Natural killer cell treated with Interleukin-12 subunit alpha and Interleukin-12 subunit beta and Interleukin-15 and Interleukin-18, amount 100 ng/mL, for 72 hours (primary cell): ENCODE results near the gene FKRP. TPM values are rescaled to one million over a fixed set of nuclear protein-coding genes. Genes with fewer than 3 reads are reported as not detected.
"Not testable (repeated sequence)": the region's sequence is repeated elsewhere in the genome, so short reads cannot be mapped to it uniquely, and the experiment has no call there.

Source experiments
- ATAC-seq, 2 donors: fragments of 150-1000 bp; cut with Tn5 transposase in 1 of 2; sonication (Bioruptor Pico), chemical (Tn5 transposase) in 1 of 2; 2 replicates each; pipeline ENCODE4 v1.10.0; 2021
- DNase-seq: peaks from one replicate; pipeline ENCODE4 v3.0.0; 2022; ENCODE audit warnings: low spot score
- H3K27ac Mint-ChIP-seq, 2 donors: 1 replicate in 1 of 2; 2 replicates in 1 of 2; pipeline ENCODE4 v1.8.0; 2022; ENCODE audit warnings: mixed read lengths in 2 of 2, mild to moderate bottlenecking in 1 of 2, moderate library complexity in 1 of 2
- H3K27me3 Mint-ChIP-seq, 2 donors: 1 replicate in 1 of 2; 2 replicates in 1 of 2; pipeline ENCODE4 v1.8.0; 2022; ENCODE audit warnings: mixed read lengths in 2 of 2
- H3K36me3 Mint-ChIP-seq: one replicate; pipeline ENCODE4 v1.8.0; 2022; ENCODE audit warnings: mixed read lengths
- H3K4me1 Mint-ChIP-seq, 2 donors: 1 replicate in 1 of 2; 2 replicates in 1 of 2; pipeline ENCODE4 v1.8.0; 2022; ENCODE audit warnings: low read depth in 2 of 2, mixed read lengths in 2 of 2, mild to moderate bottlenecking in 1 of 2
- H3K4me3 Mint-ChIP-seq: one replicate; pipeline ENCODE4 v1.8.0; 2022; ENCODE audit warnings: mixed read lengths
- H3K9me3 Mint-ChIP-seq: 2 replicates; pipeline ENCODE4 v1.8.0; 2022; ENCODE audit warnings: mixed read lengths
- total RNA-seq, 2 donors: library from RNA; stranded (reverse); gene quantifications; one replicate each; pipeline ENCODE4 v1.2.3, GENCODE V29; 2022

The FKRP gene
- total RNA-seq, 2 donors from 2014 or later = 16.4 to 25.4 TPM

DNA sequence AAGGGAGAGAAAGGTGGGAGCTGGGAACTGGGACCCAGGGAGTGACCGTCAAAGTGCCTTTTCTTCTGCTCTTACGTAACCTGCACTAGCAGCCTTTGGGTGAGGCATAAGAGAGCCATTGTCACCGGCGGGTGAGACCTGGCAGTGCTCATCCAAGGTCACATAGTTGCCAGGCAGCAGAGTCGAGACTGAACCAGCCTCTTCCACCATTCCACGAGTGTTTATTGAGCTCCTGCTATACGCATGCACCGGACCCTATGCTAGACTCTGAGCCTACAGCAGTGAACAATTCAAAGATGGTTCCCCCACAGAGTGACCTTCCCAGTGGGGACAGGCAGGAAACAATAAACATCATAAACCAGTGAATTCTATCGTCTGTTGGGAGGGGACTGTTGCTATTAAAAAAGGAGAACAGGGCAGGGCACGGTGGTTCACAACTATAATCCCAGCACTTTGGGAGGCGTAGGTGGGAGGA lies 19.0 kb downstream of the FKRP start:
- Mint-ChIP-seq H3K27ac (no peak overlapping the region), H3K4me1 (peaks cover 4 to 6% of the 10 kb centered on the region in 2 donors), H3K9me3 (no peaks in the 10 kb centered on the region), H3K36me3 (no peaks in the 10 kb centered on the region), H3K27me3 (no peaks in the 10 kb centered on the region), H3K4me3 (no peak overlapping the region)
- DNase-seq (no peak), ATAC-seq (no peak)

DNA sequence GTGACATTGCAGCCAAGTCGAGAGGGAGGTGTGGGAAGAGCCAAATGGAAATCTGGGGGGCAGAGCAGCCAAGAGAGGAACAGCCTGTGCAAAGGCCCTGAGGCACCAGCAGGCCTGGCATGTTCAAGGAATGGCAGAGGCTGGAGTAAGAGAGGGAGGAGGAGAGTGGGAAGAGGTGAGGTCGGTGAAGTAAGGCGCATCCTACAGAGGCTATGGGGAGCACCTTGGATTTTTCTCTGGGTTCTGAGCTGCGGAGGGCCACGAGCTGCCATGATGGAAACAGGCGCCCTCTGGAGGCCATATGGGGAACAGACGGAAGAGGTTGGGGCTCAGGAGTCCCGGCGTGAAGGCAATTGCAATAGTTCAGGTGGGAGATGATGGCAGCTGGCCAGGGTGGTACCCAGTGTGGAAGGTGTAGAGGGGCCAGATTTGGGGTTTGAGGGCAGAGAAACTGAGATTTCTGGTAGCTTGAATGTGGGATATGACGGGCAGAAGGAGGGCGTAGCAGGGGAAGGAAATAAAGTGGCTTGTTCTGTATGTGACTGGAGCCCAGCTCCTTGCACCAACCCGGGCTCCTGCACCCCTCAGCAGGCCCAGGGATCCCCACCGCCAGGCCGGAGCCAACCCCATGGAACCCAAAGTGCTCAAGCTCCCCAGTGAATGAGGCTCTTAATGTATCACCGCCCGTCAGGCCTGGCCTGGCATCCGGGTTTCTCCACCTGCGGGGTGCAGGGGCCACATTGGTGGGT lies 20.9 kb downstream of the FKRP start:
- H3K4me1 Mint-ChIP-seq = peaks cover 4 to 6% of the 10 kb centered on the region in 2 donors
- no peak for DNase-seq
- H3K9me3 Mint-ChIP-seq = no peaks in the 10 kb centered on the region
- no peaks in the 10 kb centered on the region for H3K36me3 Mint-ChIP-seq
- H3K27ac Mint-ChIP-seq = no peak overlapping the region
- no peaks in the 10 kb centered on the region for H3K27me3 Mint-ChIP-seq
- no peak overlapping the region for H3K4me3 Mint-ChIP-seq
- peak; percentile 79 to 81 for ATAC-seq

DNA sequence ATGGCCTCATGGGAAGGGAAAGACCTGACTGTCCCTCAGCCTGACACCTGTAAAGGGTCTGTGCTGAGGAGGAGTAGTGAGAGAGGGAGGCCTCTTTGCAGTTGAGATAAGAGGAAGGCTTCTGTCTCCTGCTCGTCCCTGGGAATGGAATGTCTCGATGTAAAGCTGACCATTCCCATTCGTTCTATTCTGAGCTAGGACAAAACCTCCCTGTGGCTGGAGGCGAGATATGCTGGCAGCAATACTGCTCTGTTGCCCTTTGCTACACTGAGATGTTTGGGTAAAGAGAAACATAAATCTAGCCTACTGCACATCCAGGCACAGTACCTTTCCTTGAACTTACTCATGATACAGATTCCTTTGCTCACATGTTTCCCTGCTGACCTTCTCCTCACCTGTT lies 22.9 kb downstream of the FKRP start:
- not testable (repeated sequence) for H3K4me3 Mint-ChIP-seq, ATAC-seq, H3K9me3 Mint-ChIP-seq

DNA sequence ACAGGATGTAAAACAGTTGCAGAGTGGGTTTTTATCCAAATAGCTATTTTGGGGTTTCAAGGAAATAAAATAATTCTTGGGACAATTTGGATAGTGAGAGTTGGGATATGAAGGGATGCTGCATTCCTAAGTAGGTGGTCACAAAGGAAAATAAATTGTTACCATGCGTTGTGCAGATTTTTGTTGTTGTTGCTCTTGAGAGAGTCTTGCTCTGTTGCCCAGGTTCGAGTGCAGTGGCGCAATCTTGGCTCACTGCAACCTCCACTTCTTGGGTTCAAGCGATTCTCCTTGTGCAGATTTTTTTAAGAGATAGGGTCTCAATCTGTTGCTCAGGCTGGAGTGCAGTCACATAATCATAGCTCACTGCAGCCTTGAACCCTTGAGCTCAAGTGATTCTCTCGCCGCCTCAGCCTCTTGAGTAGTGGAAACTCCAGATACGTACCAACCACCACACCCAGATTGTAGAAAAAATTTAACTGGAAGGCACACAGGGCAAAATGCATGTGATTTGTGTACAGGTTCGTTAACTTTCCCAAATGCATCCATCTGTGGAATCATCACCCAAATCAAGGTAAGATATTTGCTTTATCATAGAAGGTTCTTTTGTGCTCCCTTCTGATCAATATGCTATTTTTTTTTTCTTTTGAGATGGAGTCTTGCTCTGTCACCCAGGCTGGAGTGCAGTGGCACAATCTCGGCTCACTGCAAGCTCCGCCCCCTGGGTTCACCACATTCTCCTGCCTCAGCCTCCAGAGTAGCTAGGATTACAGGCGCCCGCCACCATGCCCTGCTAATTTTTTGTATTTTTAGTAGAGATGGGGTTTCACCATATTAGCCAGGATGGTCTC lies 26.5 kb downstream of the FKRP start:
- Mint-ChIP-seq H3K4me3 (no peak overlapping the region), H3K9me3 (no peaks in the 10 kb centered on the region), H3K36me3 (peaks cover 8% of the 10 kb centered on the region), H3K4me1 (peaks cover 7 to 14% of the 10 kb centered on the region in 2 donors), H3K27ac (no peak overlapping the region), H3K27me3 (no peaks in the 10 kb centered on the region)
- no peak for DNase-seq
- no peak for ATAC-seq

More for the DNA sequence above, 22.9 kb downstream of the FKRP start:
- not testable (repeated sequence) for H3K27ac Mint-ChIP-seq, H3K4me1 Mint-ChIP-seq, DNase-seq, H3K36me3 Mint-ChIP-seq, H3K27me3 Mint-ChIP-seq

DNA sequence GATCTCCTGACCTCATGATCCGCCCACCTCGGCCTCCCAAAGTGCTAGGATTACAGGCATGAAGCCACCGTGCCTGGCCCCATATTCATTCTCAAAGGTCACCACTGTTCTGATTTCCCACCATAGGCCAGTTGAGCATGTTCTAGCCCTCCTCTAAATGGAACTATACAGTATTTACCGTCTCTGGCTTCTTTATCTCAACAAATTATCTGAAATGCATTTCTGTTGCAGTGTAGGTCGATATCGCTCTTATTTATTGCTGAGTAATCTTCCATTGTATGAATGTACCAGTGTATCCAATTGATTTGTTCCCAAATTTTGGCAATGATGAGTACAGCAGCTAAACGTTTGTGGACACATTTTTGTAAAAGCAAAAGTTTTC lies 27.2 kb downstream of the FKRP start:
- H3K27me3 Mint-ChIP-seq = no peaks in the 10 kb centered on the region
- H3K4me1 Mint-ChIP-seq = peaks cover 12 to 18% of the 10 kb centered on the region in 2 donors
- H3K36me3 Mint-ChIP-seq = peaks cover 12% of the 10 kb centered on the region
- ATAC-seq = no peak
- no peak overlapping the region for H3K4me3 Mint-ChIP-seq
- H3K9me3 Mint-ChIP-seq = no peaks in the 10 kb centered on the region
- no peak for DNase-seq
- H3K27ac Mint-ChIP-seq = no peak overlapping the region

DNA sequence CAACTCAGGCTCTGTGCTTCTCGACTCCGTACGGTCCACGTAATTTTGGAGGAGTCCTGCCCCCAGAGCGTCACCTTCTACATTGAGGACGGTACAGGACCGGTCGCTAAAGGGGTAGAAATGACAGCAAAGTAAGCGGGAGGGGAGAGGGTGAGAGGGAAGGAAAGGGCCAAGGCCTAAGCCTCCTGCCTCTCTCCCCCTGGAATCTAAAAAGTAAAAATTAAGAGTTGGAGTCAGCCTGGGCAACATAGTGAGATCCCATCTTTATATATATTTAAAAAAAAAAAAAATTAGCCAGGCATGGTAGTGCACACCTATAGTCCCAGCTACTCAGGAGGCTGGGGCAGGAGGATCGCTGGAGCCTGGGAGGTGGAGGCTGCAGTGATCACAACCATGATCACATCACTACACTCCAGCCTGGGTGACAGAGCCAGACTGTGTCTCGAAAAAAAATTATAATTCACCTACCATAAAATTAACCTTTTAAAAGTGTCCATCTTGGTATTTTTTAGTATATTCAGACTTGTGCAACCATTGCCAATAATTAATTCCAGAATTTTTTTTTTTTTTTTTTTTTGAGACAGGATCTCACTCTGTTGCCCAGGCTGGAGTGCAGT lies 29.9 kb downstream of the FKRP start:
- H3K27ac Mint-ChIP-seq = no peak overlapping the region
- H3K36me3 Mint-ChIP-seq = peaks cover 14% of the 10 kb centered on the region
- peaks cover 27 to 30% of the 10 kb centered on the region in 2 donors for H3K4me1 Mint-ChIP-seq
- H3K9me3 Mint-ChIP-seq = no peaks in the 10 kb centered on the region
- no peak overlapping the region for H3K4me3 Mint-ChIP-seq
- no peak for ATAC-seq
- DNase-seq = no peak
- H3K27me3 Mint-ChIP-seq = no peaks in the 10 kb centered on the region

DNA sequence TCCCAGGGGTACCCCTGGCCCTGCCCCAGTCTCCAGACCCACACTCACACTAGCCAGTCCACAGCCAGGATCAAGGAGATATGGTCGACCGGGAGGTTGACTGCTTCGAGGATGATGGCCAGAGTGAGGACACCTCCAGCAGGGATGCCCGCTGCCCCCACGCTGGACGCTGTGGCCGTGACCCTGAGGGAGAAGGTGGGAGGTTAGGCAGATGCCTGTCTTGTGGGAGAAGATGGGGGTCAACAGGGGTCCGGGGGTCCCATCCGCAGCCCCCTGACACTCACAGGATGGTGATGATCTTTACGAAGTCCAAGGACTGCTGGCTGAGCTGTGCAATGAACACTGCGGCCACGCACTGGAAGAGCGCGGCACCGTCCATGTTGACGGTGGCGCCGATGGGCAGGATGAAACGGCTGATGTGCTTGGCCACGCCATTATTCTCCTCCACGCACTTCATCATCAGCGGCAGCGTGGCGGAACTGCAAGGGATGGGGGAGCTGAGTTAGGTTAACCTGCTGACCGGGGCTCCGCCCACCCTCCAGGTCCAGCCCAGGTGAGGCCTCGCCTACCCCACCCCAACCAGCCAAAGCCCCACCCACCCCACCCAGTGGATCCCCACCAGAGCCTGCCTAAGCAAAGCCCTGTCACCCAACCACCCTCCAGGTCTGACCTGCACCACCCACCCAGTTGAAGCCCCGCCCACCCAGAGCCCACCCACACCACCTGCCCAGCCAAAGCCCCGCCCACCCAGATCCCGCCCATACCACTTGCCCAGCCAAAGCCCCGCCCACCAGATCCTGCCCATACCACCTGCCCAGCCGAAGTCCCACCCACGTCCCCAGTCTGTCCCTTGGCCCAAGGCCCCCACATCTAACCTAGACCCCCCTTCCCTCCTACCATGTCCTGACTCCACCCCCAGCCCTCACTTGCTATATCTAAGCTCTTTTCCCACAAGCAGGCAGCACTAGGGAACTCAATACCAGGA lies 31.4 kb downstream of the FKRP start:
- Mint-ChIP-seq H3K9me3 (no peaks in the 10 kb centered on the region), H3K27me3 (no peaks in the 10 kb centered on the region), H3K4me1 (peaks cover 32 to 34% of the 10 kb centered on the region in 2 donors), H3K4me3 (no peak overlapping the region), H3K27ac (peak overlapping the region; percentile 70 to 86), H3K36me3 (peaks cover 19% of the 10 kb centered on the region)
- DNase-seq = no peak
- ATAC-seq = peak in 1 of 2 donors; percentile 41

DNA sequence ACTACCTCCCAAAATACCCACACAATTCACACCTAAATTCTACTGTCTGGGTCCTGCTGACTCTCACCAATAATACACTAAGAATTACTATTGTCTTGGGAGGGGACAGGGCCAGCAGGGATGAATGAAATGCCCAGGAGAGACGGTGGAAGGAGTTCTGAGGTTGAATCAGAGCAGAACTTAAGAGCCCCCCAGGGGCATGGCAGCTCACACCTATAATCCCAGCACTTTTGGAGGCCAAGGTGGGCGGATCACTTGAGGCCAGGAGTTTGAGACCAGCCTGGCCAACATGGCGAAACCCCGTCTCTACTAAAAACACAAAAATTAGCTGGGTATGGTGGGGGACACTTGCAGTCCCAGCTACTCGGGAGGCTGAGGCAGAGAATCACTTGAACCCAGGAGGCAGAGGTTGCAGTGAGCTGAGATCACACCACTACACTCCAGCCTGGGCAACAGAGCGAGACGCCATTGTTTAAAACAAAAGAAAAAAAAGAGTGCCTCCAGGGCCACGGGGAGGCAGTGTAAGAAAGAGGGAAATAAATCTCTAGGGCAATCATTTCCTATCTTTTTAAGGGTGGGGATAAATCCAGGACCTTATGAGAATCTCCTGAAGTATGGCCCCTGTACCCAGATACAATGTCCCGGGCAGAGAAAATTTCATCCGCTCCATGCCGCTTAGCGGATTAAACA lies 32.2 kb downstream of the FKRP start:
- H3K27me3 Mint-ChIP-seq = not testable (repeated sequence)

DNA sequence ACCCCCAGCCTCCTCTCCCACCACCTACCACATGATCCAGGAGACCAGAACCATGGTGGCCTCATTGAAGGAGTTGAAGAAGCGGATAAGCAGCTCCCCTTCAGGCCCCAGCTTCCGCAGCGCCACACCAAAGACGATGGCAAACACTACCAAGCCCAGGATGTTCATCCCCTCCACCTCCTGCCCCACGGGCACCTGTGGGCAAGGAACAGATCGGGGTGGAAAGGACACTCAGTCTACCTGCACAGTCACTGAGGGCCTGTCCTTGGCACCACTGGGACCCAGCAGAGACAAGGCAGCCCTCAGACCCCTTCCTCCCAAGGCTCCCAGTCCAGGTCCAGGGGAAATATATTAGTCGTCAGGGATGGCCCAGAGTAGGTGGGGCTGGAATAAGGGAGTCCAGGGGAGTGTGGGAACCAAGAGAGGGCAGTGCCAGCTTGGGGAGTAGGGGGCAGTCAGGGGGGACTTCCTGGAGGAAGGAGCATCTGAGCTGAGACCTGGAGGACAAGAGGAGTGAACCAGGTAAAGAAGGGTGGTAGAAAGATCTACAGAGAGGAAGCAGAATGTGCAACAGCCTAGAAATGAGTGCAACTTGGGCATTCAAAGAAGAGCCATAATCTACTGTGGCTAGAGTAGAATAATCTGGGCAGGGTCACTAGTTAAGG lies 36.6 kb downstream of the FKRP start:
- Mint-ChIP-seq H3K27ac (peak overlapping the region; percentile 99), H3K36me3 (peaks cover 30% of the 10 kb centered on the region), H3K4me3 (peak overlapping the region; percentile 98), H3K27me3 (no peaks in the 10 kb centered on the region), H3K4me1 (peaks cover 59 to 76% of the 10 kb centered on the region in 2 donors), H3K9me3 (no peaks in the 10 kb centered on the region)
- DNase-seq (no peak), ATAC-seq (no peak)

More for the DNA sequence above, 32.2 kb downstream of the FKRP start:
- peak; percentile 3 to 51 for ATAC-seq
- not testable (repeated sequence) for DNase-seq, H3K9me3 Mint-ChIP-seq
- Mint-ChIP-seq H3K36me3 (peaks cover 19% of the 10 kb centered on the region), H3K4me1 (peaks cover 37 to 43% of the 10 kb centered on the region in 2 donors), H3K27ac (peak overlapping the region; percentile 70 to 86), H3K4me3 (peak overlapping the region; percentile 54)

DNA sequence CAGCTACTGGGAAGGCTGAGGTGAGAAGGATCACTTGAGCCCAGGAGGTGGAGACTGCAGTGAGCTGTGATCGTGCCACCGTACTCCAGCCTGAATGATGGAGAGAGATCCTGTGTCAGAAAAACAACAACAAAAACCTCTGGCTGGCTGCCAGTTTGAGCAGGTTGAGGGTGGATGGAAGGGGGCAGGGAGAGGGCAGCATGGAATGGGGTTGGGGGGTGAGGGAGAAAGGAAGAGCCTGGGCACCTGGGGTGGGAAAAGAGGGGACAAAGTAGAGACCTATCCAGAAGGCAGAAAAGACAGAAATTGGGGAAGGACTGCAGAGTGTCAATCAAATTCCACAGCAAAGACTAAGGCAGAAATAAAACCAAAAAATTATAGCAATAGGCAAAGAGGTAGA lies 37.8 kb downstream of the FKRP start:
- Mint-ChIP-seq H3K4me1 (peaks cover 49 to 65% of the 10 kb centered on the region in 2 donors), H3K27me3 (no peaks in the 10 kb centered on the region), H3K9me3 (no peaks in the 10 kb centered on the region), H3K27ac (peak overlapping the region; percentile 99), H3K4me3 (peak overlapping the region; percentile 98), H3K36me3 (peaks cover 24% of the 10 kb centered on the region)
- ATAC-seq (no peak), DNase-seq (no peak)

DNA sequence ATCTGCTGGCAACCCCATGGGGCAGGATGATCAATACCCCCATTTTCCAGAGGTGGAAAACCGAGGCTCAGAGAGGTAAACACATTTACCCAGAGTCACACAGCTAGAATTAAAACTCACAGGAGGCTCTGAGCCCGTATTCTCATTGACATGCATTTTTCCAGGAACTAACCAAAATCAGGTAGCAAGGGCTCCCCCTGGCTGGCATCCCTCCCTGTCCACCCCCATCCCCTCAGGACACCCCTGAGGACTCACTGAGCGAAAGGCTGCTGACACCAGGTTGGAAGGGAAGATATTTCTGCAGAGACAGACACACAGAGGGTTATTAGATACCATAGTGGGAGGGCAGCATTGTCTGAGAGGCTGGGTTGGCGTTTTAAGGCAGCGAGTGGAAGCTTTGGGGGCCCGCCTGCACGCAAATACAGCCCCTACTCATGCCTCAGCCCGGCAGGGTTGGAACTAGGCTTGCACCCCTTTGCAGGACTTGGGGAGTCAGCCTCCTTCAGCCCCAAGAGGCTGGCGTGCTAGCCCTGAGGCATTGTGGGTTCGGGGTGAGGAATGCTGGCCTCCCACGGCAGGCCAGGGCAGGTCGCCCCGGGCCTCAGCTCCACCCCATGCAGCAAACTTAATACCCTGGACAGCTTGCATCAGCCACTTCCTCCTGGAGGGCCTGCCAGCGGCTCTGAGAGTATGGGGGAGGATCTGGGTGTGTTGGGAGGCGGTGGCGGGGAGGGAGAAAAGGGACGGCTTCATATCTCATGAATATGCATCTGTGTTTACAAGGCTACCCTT lies 38.6 kb downstream of the FKRP start:
- no peaks in the 10 kb centered on the region for H3K27me3 Mint-ChIP-seq
- DNase-seq (peak; percentile 82), ATAC-seq (peak; percentile 53 to 61)
- no peaks in the 10 kb centered on the region for H3K9me3 Mint-ChIP-seq
- peak overlapping the region; percentile 99 for H3K27ac Mint-ChIP-seq
- peaks cover 24% of the 10 kb centered on the region for H3K36me3 Mint-ChIP-seq
- peak overlapping the region; percentile 98 for H3K4me3 Mint-ChIP-seq
- peaks cover 47 to 58% of the 10 kb centered on the region in 2 donors for H3K4me1 Mint-ChIP-seq
